K562 (cell line): ENCODE measurements around the gene ANXA4. TPM values are rescaled to one million over a fixed set of nuclear protein-coding genes. Genes with fewer than 3 reads are reported as not detected.

Experiments
- ATAC-seq: fragments of 200-7000 bp; cut with Tn5 transposase; 3 replicates; pipeline ENCODE4 v1.9.1; 2020; ENCODE audit warnings: moderate library complexity
- BruUV-seq: library from RNA; stranded (reverse); fragments of 400-500 nt; replicated peaks from 2 replicates; lab custom pipeline; 2021; lab: Mats Ljungman, UMichigan
- CTCF ChIA-PET: fragments of 300-600 bp; formaldehyde crosslinking; extraction: SDS; loops from one replicate; lab custom pipeline; 2021; ENCODE audit warnings: low intra/inter-chr PET ratio; lab: Yijun Ruan, JAX
- POLR2A ChIA-PET: fragments of 300-600, 350-650 bp; sonication (Branson Sonifier 250); formaldehyde crosslinking; extraction: SDS; loops from one replicate; lab custom pipeline; 2021; ENCODE audit warnings: antibody characterized with exemption, inconsistent platforms; lab: Yijun Ruan, JAX
- DNase-seq, 4 experiments: peaks; one replicate each; pipeline versions ENCODE4 v3.0.0 to v3.0.0-alpha.2; 2011 to 2018; ENCODE audit warnings: low spot score in 3 of 4, mixed read lengths in 3 of 4; ENCODE audit errors: extremely low read depth in 1 of 4
- FAIRE-seq: peaks from 2 replicates; lab custom pipeline; 2011; peaks lifted over from hg19 to GRCh38; lab: Jason Lieb, UNC
- H2AFZ ChIP-seq: 2 replicates; pipeline ENCODE4 v1.6.0; 2011; ENCODE audit warnings: low read depth, low read length, control low read depth, inconsistent platforms
- H3K27ac ChIP-seq: fragments of 200-600 bp; 3 replicates; pipeline ENCODE4 v1.8.0; 2011; ENCODE audit warnings: low read depth, mild to moderate bottlenecking, control low read depth, inconsistent platforms, low read length, moderate library complexity, mixed read lengths; ENCODE audit errors: extremely low read depth
- H3K27me3 ChIP-seq, 2 experiments: fragments of 300-600 bp in 1 of 2; 2 replicates in 1 of 2; 3 replicates in 1 of 2; pipeline versions ENCODE4 v1.6.0 to v1.8.0; 2011; ENCODE audit warnings: inconsistent platforms in 2 of 2, low read length in 2 of 2, mild to moderate bottlenecking in 1 of 2, mixed read lengths in 1 of 2, moderate library complexity in 1 of 2; ENCODE audit not compliant: control insufficient read depth in 2 of 2, insufficient read depth in 2 of 2
- H3K36me3 ChIP-seq: fragments of 300-600 bp; 3 replicates; pipeline ENCODE4 v1.8.0; 2011; ENCODE audit warnings: mild to moderate bottlenecking, low read length, inconsistent platforms; ENCODE audit not compliant: control insufficient read depth, insufficient read depth
- H3K4me1 ChIP-seq, 2 experiments: fragments of 200-600 bp in 1 of 2; replicated peaks in 1 of 2; 2 replicates in 1 of 2; 3 replicates in 1 of 2; pipeline versions ENCODE4 v1.5.1 to v1.8.0; 2011; ENCODE audit warnings: inconsistent platforms in 2 of 2, low read length in 2 of 2, mild to moderate bottlenecking in 1 of 2, mixed read lengths in 1 of 2, moderate library complexity in 1 of 2; ENCODE audit not compliant: control insufficient read depth in 2 of 2, insufficient read depth in 2 of 2
- H3K4me2 ChIP-seq: 2 replicates; pipeline ENCODE4 v1.6.1; 2011; ENCODE audit warnings: low read length, control low read depth, inconsistent platforms, mixed read lengths; ENCODE audit not compliant: insufficient read depth
- H3K4me3 ChIP-seq: fragments of 200-600 bp; sonication (generic), shearing (Covaris generic); 2 replicates; pipeline ENCODE4 v1.5.1; 2016; ENCODE audit warnings: control low read depth, inconsistent platforms
- H3K79me2 ChIP-seq: fragments of 200-600 bp; 3 replicates; pipeline ENCODE4 v1.8.0; 2011; ENCODE audit warnings: low read length, inconsistent platforms; ENCODE audit not compliant: control insufficient read depth, insufficient read depth
- H3K9ac ChIP-seq, 2 experiments: 2 replicates each; pipeline versions ENCODE4 v1.6.0 to v1.6.1; 2011; ENCODE audit warnings: low read depth in 2 of 2, low read length in 2 of 2, control low read depth in 1 of 2, inconsistent platforms in 1 of 2, mild to moderate bottlenecking in 1 of 2, mixed read lengths in 1 of 2; ENCODE audit not compliant: insufficient read depth in 1 of 2
- H3K9me1 ChIP-seq: one replicate; pipeline ENCODE4 v1.6.0; 2011; ENCODE audit warnings: inconsistent platforms, mild to moderate bottlenecking, low read length, moderate library complexity; ENCODE audit not compliant: control insufficient read depth, insufficient read depth
- H3K9me3 ChIP-seq: replicated peaks from 2 replicates; pipeline ENCODE4 v1.5.1; 2011; ENCODE audit warnings: low read depth, low read length, inconsistent platforms; ENCODE audit not compliant: control insufficient read depth, insufficient read depth
- H4K20me1 ChIP-seq: replicated peaks from 2 replicates; pipeline ENCODE4 v1.6.1; 2011; ENCODE audit warnings: low read length, inconsistent platforms, mixed read lengths; ENCODE audit not compliant: control insufficient read depth, insufficient read depth
- CBX2 ChIP-seq: fragments of 200-600 bp; sonication (generic); IDR thresholded peaks from one replicate; pipeline ENCODE4 v1.6.1; 2012; ENCODE audit warnings: mild to moderate bottlenecking, low read length, inconsistent platforms; ENCODE audit not compliant: insufficient read depth, poor library complexity, severe bottlenecking
- CTBP1 ChIP-seq: fragments of 450-650 bp; IDR thresholded peaks from 2 replicates; pipeline ENCODE4 v1.6.1; 2016; ENCODE audit warnings: borderline replicate concordance
- FOXP1 ChIP-seq: sonication (generic); formaldehyde crosslinking; IDR thresholded peaks from 2 replicates; pipeline ENCODE4 v1.8.0; 2022; ENCODE audit warnings: mild to moderate bottlenecking, missing genetic modification reagents
- GATA2 ChIP-seq: sonication (generic); formaldehyde crosslinking; IDR thresholded peaks from 2 replicates; pipeline ENCODE4 v1.4.0; 2020; ENCODE audit warnings: mild to moderate bottlenecking, missing genetic modification reagents
- KAT7 ChIP-seq: sonication (generic); formaldehyde crosslinking; IDR thresholded peaks from 2 replicates; pipeline ENCODE4 v1.8.0; 2022; ENCODE audit warnings: missing genetic modification reagents, mild to moderate bottlenecking, borderline replicate concordance
- MEF2D ChIP-seq: conservative IDR thresholded peaks from 2 replicates; pipeline ENCODE4 v1.6.1; 2016; ENCODE audit warnings: low read depth, missing genetic modification characterization, missing compliant biosample characterization
- RCOR1 ChIP-seq, 2 experiments: IDR thresholded peaks; 2 replicates each; pipeline ENCODE4 v1.6.1; 2012; ENCODE audit warnings: low read depth in 2 of 2, low read length in 2 of 2, borderline replicate concordance in 1 of 2, improper control_type of control experiment in 1 of 2
- TOE1 ChIP-seq, 2 experiments: fragments of 450-650 bp in 1 of 2; sonication (generic) in 1 of 2; formaldehyde crosslinking in 1 of 2; IDR thresholded peaks; 2 replicates each; pipeline versions ENCODE4 v1.7.1 to v1.8.0; 2016 to 2022; ENCODE audit warnings: borderline replicate concordance in 2 of 2, mild to moderate bottlenecking in 2 of 2, antibody characterized with exemption in 1 of 2, inconsistent platforms in 1 of 2, low read depth in 1 of 2, missing genetic modification reagents in 1 of 2, moderate library complexity in 1 of 2
- ZKSCAN3 ChIP-seq: fragments of 250-450 bp; sonication (Bioruptor Pico); IDR thresholded peaks from 2 replicates; pipeline ENCODE4 v1.4.0; 2020
- ZNF347 ChIP-seq: fragments of 450-650 bp; formaldehyde crosslinking; IDR thresholded peaks from 2 replicates; pipeline ENCODE4 v1.4.0; 2020; ENCODE audit warnings: low read depth, mild to moderate bottlenecking, moderate library complexity
- WGBS: fragments of 100-300 bp; shearing (Covaris generic); methylation state at CpG from one replicate; pipeline ENCODE4 v1.1.6; 2016; ENCODE audit warnings: low coverage, mixed read lengths; ENCODE audit not compliant: insufficient coverage; ENCODE audit errors: missing lambda C conversion rate; 5-methylcytosine and 5-hydroxymethylcytosine counted together
- in situ Hi-C: fragments of 300-500 bp; cut with MboI; formaldehyde crosslinking; loops from 4 replicates; pipeline ENCODE4 v1.15.0; 2018; ENCODE audit warnings: inconsistent platforms, mixed read lengths
- intact Hi-C: fragments of 100-400 bp; cut with micrococcal nuclease; formaldehyde crosslinking; loops from 2 replicates; pipeline ENCODE4 v1.14.2; 2022
- polyA plus RNA-seq, 8 experiments: library from polyadenylated mRNA; depleted of rRNA in 4 of 8; stranded (reverse) in 5 of 8; unstranded in 3 of 8; fragments of >200 nt; fragmentation: Nextera tagmentation in 2 of 8; fragmentation: Illumina TruSeq in 1 of 8; extraction: Ambion mirVana in 2 of 8; extraction: Trizol in 1 of 8; gene quantifications; 2 replicates each; pipeline versions ENCODE4 v1.2.1 to v1.2.3, GENCODE V29; 2011 to 2014; ENCODE audit warnings: inconsistent platforms in 1 of 8, missing spikeins in 1 of 8
- total RNA-seq, 7 experiments: library from RNA; depleted of rRNA in 6 of 7; stranded (reverse); fragments of >200 nt in 6 of 7; fragmentation: Illumina TruSeq in 2 of 7; extraction: Trizol in 2 of 7; gene quantifications; 2 replicates each; pipeline versions ENCODE4 v1.2.1 to v1.2.3, GENCODE V29; 2011 to 2021; ENCODE audit warnings: low replicate concordance in 1 of 7
- TF ChIP-seq, protein P1 (sequence below): sonication (generic); formaldehyde crosslinking; IDR thresholded peaks from 2 replicates; pipeline ENCODE4 v1.8.0; 2022; ENCODE audit warnings: mild to moderate bottlenecking, low read depth, missing genetic modification reagents
- TF ChIP-seq, protein P2 (sequence below): fragments of 150-350 bp; conservative IDR thresholded peaks from 2 replicates; pipeline ENCODE4 v1.6.1; 2014; ENCODE audit warnings: low read length
- TF ChIP-seq, protein P3 (sequence below): fragments of 250-450 bp; sonication (Bioruptor Pico); IDR thresholded peaks from 2 replicates; pipeline ENCODE4 v1.4.0; 2020; ENCODE audit warnings: mild to moderate bottlenecking, moderate library complexity
- TF ChIP-seq, protein P4 (sequence below): IDR thresholded peaks from 2 replicates; pipeline ENCODE4 v1.6.1; 2011; ENCODE audit warnings: borderline replicate concordance, low read depth, mild to moderate bottlenecking, moderate library complexity, low read length; ENCODE audit not compliant: insufficient read depth, poor library complexity, severe bottlenecking

ANXA4 gene
- total and polyA plus RNA-seq, 9 of the 15 experiments (the other 6 are each of a cell fraction or from before 2014, with no cell fraction given), result 3.4 to 13.6 (median 11.6) TPM

DNA sequence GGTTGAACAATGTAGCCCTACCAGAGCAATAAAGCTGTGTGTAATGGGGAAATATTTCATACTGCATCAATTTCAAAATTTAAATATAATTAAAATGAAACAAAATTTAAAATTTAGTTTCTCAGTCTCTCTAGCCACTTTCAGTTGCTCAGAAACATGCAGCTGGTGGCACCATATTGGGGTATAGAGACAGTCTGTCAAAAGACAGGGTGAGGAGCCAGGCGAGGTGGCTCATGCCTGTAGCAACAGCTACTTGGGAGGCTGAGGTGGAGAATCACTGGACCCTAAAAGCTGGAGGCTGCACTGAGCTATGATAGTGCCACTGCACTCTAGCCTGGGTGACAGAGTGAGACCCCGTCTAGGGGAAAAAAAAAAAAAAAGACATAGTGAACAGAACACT is 20.1 kb downstream of the ANXA4 start:
- H3K79me2 ChIP-seq, result no peaks in the 10 kb centered on the region
- DNase-seq (no peak), ATAC-seq (no peak), FAIRE-seq (no peak)
- CTCF ChIA-PET, result no interaction called here
- no peaks in the 10 kb centered on the region for H3K27me3 ChIP-seq
- POLR2A ChIA-PET, result interaction anchor here (0.8 to 0.9 kb wide), 4 partner anchors 9 to 27 kb away, joined by 3 to 6 read pairs (median 3); no protein-coding TSS in a partner anchor
- no peak overlapping the region for H3K4me2 ChIP-seq
- no peaks in the 10 kb centered on the region for H4K20me1 ChIP-seq
- H3K4me3 ChIP-seq, result no peak overlapping the region
- in situ Hi-C loops, result no loop called here
- no peaks in the 10 kb centered on the region for H3K9me3 ChIP-seq
- H3K27ac ChIP-seq, result no peak overlapping the region
- no peak overlapping the region for H2AFZ ChIP-seq
- H3K9me1 ChIP-seq, result no peaks in the 10 kb centered on the region
- H3K4me1 ChIP-seq, result peaks cover 0 to 2% of the 10 kb centered on the region in 2 experiments; a peak in 2 of 5 replicates
- intact Hi-C loops, result no loop called here
- no peaks in the 10 kb centered on the region for H3K36me3 ChIP-seq
- BruUV-seq, result no TSS peak
- 75% methylated on average over 1 of the region's 2 CpGs for WGBS
- H3K9ac ChIP-seq, result no peak overlapping the region
- TF ChIP-seq CTBP1, result no peak
- TF ChIP-seq ZNF347 (CRISPR knock-in tag), result no peak
- TF ChIP-seq ZKSCAN3 (CRISPR knock-in tag), result no peak
- no peak for TF ChIP-seq CBX2
- TF ChIP-seq, protein P1, sequence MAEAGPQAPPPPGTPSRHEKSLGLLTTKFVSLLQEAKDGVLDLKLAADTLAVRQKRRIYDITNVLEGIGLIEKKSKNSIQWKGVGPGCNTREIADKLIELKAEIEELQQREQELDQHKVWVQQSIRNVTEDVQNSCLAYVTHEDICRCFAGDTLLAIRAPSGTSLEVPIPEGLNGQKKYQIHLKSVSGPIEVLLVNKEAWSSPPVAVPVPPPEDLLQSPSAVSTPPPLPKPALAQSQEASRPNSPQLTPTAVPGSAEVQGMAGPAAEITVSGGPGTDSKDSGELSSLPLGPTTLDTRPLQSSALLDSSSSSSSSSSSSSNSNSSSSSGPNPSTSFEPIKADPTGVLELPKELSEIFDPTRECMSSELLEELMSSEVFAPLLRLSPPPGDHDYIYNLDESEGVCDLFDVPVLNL (CRISPR knock-in tag), result no peak
- no peak for TF ChIP-seq TOE1 (IDR thresholded peaks at IDR 0.05; ENCODE audit: borderline replicate concordance)
- no peak for TF ChIP-seq TOE1 (CRISPR knock-in tag; IDR thresholded peaks at IDR 0.05; ENCODE audit: borderline replicate concordance, low read depth)
- TF ChIP-seq RCOR1 (IDR thresholded peaks at IDR 0.05; ENCODE audit: borderline replicate concordance in 1 of 2, low read depth in 2 of 2, low read length in 2 of 2), result no peak
- TF ChIP-seq, protein P2, sequence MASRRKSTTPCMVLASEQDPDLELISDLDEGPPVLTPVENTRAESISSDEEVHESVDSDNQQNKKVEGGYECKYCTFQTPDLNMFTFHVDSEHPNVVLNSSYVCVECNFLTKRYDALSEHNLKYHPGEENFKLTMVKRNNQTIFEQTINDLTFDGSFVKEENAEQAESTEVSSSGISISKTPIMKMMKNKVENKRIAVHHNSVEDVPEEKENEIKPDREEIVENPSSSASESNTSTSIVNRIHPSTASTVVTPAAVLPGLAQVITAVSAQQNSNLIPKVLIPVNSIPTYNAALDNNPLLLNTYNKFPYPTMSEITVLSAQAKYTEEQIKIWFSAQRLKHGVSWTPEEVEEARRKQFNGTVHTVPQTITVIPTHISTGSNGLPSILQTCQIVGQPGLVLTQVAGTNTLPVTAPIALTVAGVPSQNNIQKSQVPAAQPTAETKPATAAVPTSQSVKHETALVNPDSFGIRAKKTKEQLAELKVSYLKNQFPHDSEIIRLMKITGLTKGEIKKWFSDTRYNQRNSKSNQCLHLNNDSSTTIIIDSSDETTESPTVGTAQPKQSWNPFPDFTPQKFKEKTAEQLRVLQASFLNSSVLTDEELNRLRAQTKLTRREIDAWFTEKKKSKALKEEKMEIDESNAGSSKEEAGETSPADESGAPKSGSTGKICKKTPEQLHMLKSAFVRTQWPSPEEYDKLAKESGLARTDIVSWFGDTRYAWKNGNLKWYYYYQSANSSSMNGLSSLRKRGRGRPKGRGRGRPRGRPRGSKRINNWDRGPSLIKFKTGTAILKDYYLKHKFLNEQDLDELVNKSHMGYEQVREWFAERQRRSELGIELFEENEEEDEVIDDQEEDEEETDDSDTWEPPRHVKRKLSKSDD, result no peak
- no peak for TF ChIP-seq KAT7
- TF ChIP-seq GATA2 (CRISPR knock-in tag), result no peak
- TF ChIP-seq MEF2D, result no peak
- TF ChIP-seq FOXP1 (CRISPR knock-in tag), result no peak
- TF ChIP-seq, protein P3, sequence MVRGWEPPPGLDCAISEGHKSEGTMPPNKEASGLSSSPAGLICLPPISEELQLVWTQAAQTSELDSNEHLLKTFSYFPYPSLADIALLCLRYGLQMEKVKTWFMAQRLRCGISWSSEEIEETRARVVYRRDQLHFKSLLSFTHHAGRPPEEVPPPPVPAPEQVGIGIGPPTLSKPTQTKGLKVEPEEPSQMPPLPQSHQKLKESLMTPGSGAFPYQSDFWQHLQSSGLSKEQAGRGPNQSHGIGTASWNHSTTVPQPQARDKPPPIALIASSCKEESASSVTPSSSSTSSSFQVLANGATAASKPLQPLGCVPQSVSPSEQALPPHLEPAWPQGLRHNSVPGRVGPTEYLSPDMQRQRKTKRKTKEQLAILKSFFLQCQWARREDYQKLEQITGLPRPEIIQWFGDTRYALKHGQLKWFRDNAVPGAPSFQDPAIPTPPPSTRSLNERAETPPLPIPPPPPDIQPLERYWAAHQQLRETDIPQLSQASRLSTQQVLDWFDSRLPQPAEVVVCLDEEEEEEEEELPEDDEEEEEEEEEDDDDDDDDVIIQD (CRISPR knock-in tag), result no peak
- TF ChIP-seq, protein P4, sequence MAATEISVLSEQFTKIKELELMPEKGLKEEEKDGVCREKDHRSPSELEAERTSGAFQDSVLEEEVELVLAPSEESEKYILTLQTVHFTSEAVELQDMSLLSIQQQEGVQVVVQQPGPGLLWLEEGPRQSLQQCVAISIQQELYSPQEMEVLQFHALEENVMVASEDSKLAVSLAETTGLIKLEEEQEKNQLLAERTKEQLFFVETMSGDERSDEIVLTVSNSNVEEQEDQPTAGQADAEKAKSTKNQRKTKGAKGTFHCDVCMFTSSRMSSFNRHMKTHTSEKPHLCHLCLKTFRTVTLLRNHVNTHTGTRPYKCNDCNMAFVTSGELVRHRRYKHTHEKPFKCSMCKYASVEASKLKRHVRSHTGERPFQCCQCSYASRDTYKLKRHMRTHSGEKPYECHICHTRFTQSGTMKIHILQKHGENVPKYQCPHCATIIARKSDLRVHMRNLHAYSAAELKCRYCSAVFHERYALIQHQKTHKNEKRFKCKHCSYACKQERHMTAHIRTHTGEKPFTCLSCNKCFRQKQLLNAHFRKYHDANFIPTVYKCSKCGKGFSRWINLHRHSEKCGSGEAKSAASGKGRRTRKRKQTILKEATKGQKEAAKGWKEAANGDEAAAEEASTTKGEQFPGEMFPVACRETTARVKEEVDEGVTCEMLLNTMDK, result no peak
